Cerebellar cortex (tissue), 1 donor: ENCODE measurements around the gene VRK3.
A peak's percentile ranks its signal among the peaks of the same experiment; 100 is the strongest.
"Not testable (repeated sequence)": the region's sequence is repeated elsewhere in the genome, so short reads cannot be mapped to it uniquely, and the experiment has no call there.

Source experiments
- DNase-seq: peaks from one replicate; pipeline ENCODE4 v3.0.0-alpha.2; 2015; ENCODE audit warnings: low spot score

VRK3 gene

GRCh38 chr19:49987159-49987698 is 37.9 kb downstream of the VRK3 start:
- DNase-seq, result peak; percentile 69

- DNase-seq, result no peak
Observed at GRCh38 chr19:49986354-49986753, 38.8 kb downstream of the VRK3 start.

GRCh38 chr19:49985871-49986270 is 39.3 kb downstream of the VRK3 start:
- no peak for DNase-seq

GRCh38 chr19:49984491-49984890 is 40.7 kb downstream of the VRK3 start:
- no peak for DNase-seq

GRCh38 chr19:49983645-49984229 is 41.4 kb downstream of the VRK3 start:
- peak; percentile 64 for DNase-seq

- no peak for DNase-seq
Observed at GRCh38 chr19:49981603-49982593, 43.3 kb downstream of the VRK3 start.

- no peak for DNase-seq
Observed at GRCh38 chr19:49978324-49978723, 46.8 kb downstream of the VRK3 start.

GRCh38 chr19:49977881-49978280 is 47.3 kb downstream of the VRK3 start:
- no peak for DNase-seq

- DNase-seq, result no peak
Observed at GRCh38 chr19:49977076-49977475, 48.1 kb downstream of the VRK3 start.

GRCh38 chr19:49976496-49976895 is 48.7 kb downstream of the VRK3 start:
- no peak for DNase-seq

GRCh38 chr19:49975051-49975450 is 50.1 kb downstream of the VRK3 start:
- no peak for DNase-seq

GRCh38 chr19:49973987-49974386 is 51.2 kb downstream of the VRK3 start:
- no peak for DNase-seq

GRCh38 chr19:49972841-49973240 is 52.3 kb downstream of the VRK3 start:
- no peak for DNase-seq

- DNase-seq, result no peak
Observed at GRCh38 chr19:49971991-49972411, 53.2 kb downstream of the VRK3 start.

- DNase-seq, result not testable (repeated sequence)
Observed at GRCh38 chr19:49969355-49969754, 55.8 kb downstream of the VRK3 start.

GRCh38 chr19:49968279-49968922 is 56.8 kb downstream of the VRK3 start:
- no peak for DNase-seq

GRCh38 chr19:49960980-49961379 is 64.2 kb downstream of the VRK3 start, which contains the start of gene SIGLEC11:
TSS of gene SIGLEC11 (minus strand) at chr19:49961172. CDS start at chr19:49961081, 91 bp downstream.
- DNase-seq, result not testable (repeated sequence)

- not testable (repeated sequence) for DNase-seq
Observed at GRCh38 chr19:49959892-49960291, 65.3 kb downstream of the VRK3 start.

GRCh38 chr19:49958596-49958995 is 66.6 kb downstream of the VRK3 start:
- not testable (repeated sequence) for DNase-seq

GRCh38 chr19:49958144-49958543 is 67.0 kb downstream of the VRK3 start:
- not testable (repeated sequence) for DNase-seq

- no peak for DNase-seq
Observed at GRCh38 chr19:49957262-49957915, 67.8 kb downstream of the VRK3 start.

- no peak for DNase-seq
Observed at GRCh38 chr19:49956115-49956495, 69.1 kb downstream of the VRK3 start.
